T47D (cell line): ENCODE results near the gene KRTAP19-6.

ENCODE experiments used
- DNase-seq, 2 experiments: peaks; one replicate each; pipeline versions ENCODE4 v3.0.0 to v3.0.0-alpha.2; 2011 to 2012; ENCODE audit warnings: low read depth in 1 of 2, low spot score in 1 of 2
- JUND ChIP-seq: IDR thresholded peaks from 2 replicates; pipeline ENCODE4 v1.6.1; 2012; ENCODE audit warnings: low read depth
- in situ Hi-C: cut with HindIII; loops from 2 replicates; pipeline ENCODE4 v1.10.0; 2016; ENCODE audit warnings: low sequenced_read_pairs, low pct_unique_long_range_greater_than_20kb

Gene KRTAP19-6

GRCh38 chr21:30541764-30542163, at the start of gene KRTAP19-6:
Gene KRTAP19-6, minus strand, starts transcription at chr21:30541864. Its CDS starts 31 bp downstream, at chr21:30541833.
- TF ChIP-seq JUND: no peak
- no peak for DNase-seq
- in situ Hi-C loops: no loop called here

- in situ Hi-C loops: no loop called here
- DNase-seq: no peak
- no peak for TF ChIP-seq JUND
Observed at GRCh38 chr21:30590297-30590696, 48.6 kb upstream of the KRTAP19-6 start, which contains the start of gene KRTAP22-2. Gene KRTAP22-2, minus strand, starts transcription at chr21:30590397.

- no peak for DNase-seq
- TF ChIP-seq JUND: no peak
- in situ Hi-C loops: no loop called here
Observed at GRCh38 chr21:30582870-30583269, 41.2 kb upstream of the KRTAP19-6 start.

GRCh38 chr21:30580132-30580531, 38.5 kb upstream of the KRTAP19-6 start:
- in situ Hi-C loops: no loop called here
- no peak for DNase-seq
- TF ChIP-seq JUND: no peak

- in situ Hi-C loops: no loop called here
- TF ChIP-seq JUND: no peak
- no peak for DNase-seq
Observed at GRCh38 chr21:30579346-30579745, 37.7 kb upstream of the KRTAP19-6 start.

- DNase-seq: no peak
- no peak for TF ChIP-seq JUND
- in situ Hi-C loops: no loop called here
Observed at GRCh38 chr21:30577766-30578165, 36.1 kb upstream of the KRTAP19-6 start.

- in situ Hi-C loops: no loop called here
- no peak for DNase-seq
- no peak for TF ChIP-seq JUND
Observed at GRCh38 chr21:30567617-30568016, 26.0 kb upstream of the KRTAP19-6 start.

- TF ChIP-seq JUND: no peak
- DNase-seq: no peak
- in situ Hi-C loops: no loop called here
Observed at GRCh38 chr21:30563630-30564029, 22.0 kb upstream of the KRTAP19-6 start.

GRCh38 chr21:30563072-30563471, 21.4 kb upstream of the KRTAP19-6 start:
- TF ChIP-seq JUND: no peak
- no peak for DNase-seq
- in situ Hi-C loops: no loop called here

GRCh38 chr21:30561957-30562356, 20.3 kb upstream of the KRTAP19-6 start:
- in situ Hi-C loops: no loop called here
- no peak for DNase-seq

GRCh38 chr21:30561264-30561895, 19.7 kb upstream of the KRTAP19-6 start, which contains the start of gene KRTAP19-7:
Gene KRTAP19-7, minus strand, starts transcription at chr21:30561314. Its CDS starts 25 bp downstream, at chr21:30561289.
- no peak for DNase-seq
- in situ Hi-C loops: no loop called here
- TF ChIP-seq JUND: no peak

More at GRCh38 chr21:30561957-30562356, 20.3 kb upstream of the KRTAP19-6 start:
- TF ChIP-seq JUND: no peak

- no peak for DNase-seq
- TF ChIP-seq JUND: no peak
- in situ Hi-C loops: no loop called here
Observed at GRCh38 chr21:30555095-30555494, 13.4 kb upstream of the KRTAP19-6 start.

GRCh38 chr21:30552782-30553181, 11.1 kb upstream of the KRTAP19-6 start:
- no peak for TF ChIP-seq JUND
- no peak for DNase-seq
- in situ Hi-C loops: no loop called here

GRCh38 chr21:30518876-30519275, 22.8 kb downstream of the KRTAP19-6 start:
- no peak for DNase-seq
- in situ Hi-C loops: no loop called here
- no peak for TF ChIP-seq JUND
